Activated T-cell treated with anti-CD3 and anti-CD28 coated beads, Interleukin-2, amount 50 U/mL, for 4 hours (primary cell): ENCODE measurements around the gene TMF1. TPM values are rescaled to one million over a fixed set of nuclear protein-coding genes. Genes with fewer than 3 reads are reported as not detected.

Experiments
- ATAC-seq, 2 donors: fragments of 200-7000 bp; cut with Tn5 transposase; one replicate each; pipeline ENCODE4 v1.10.0; 2021
- DNase-seq: peaks from one replicate; pipeline ENCODE4 v3.0.0-alpha.2; 2020
- H3K27me3 Mint-ChIP-seq: one replicate; pipeline ENCODE4 v1.8.0; 2021; ENCODE audit warnings: low read depth, mixed read lengths
- H3K36me3 Mint-ChIP-seq: one replicate; pipeline ENCODE4 v1.8.0; 2022; ENCODE audit warnings: mixed read lengths; ENCODE audit not compliant: insufficient read depth
- H3K4me1 Mint-ChIP-seq: one replicate; pipeline ENCODE4 v1.8.0; 2021; ENCODE audit warnings: low read depth, mixed read lengths
- H3K4me3 Mint-ChIP-seq: one replicate; pipeline ENCODE4 v1.8.0; 2021; ENCODE audit warnings: mild to moderate bottlenecking, moderate library complexity, mixed read lengths
- H3K9me3 Mint-ChIP-seq: one replicate; pipeline ENCODE4 v1.8.0; 2021; ENCODE audit warnings: mixed read lengths
- total RNA-seq, 3 donors: library from RNA; stranded (reverse); gene quantifications; one replicate each; pipeline ENCODE4 v1.2.1, GENCODE V29; 2021

The TMF1 gene
- total RNA-seq, 3 donors from 2014 or later, result 21.0 to 27.4 (median 23.6) TPM

- Mint-ChIP-seq H3K36me3 (peaks cover 10% of the 10 kb centered on the region), H3K4me1 (peaks cover 76% of the 10 kb centered on the region)
Observed at GRCh38 chr3:69085168-69085832, 33.2 kb upstream of the TMF1 start.

GRCh38 chr3:69084326-69085167 lies 32.4 kb upstream of the TMF1 start, which contains the start of gene ARL6IP5:
Gene ARL6IP5 (plus strand): TSS chr3:69084937. CDS start chr3:69085048, 111 bp downstream.
- Mint-ChIP-seq H3K4me3 (peak within 1 kb of the TSS; percentile 92), H3K27me3 (no peaks in the 10 kb centered on the region), H3K4me1 (peaks cover 68% of the 10 kb centered on the region), H3K36me3 (peaks cover 4% of the 10 kb centered on the region), H3K9me3 (no peaks in the 10 kb centered on the region)
- ATAC-seq (peak; percentile 42 to 50), DNase-seq (peak; percentile 85)

More at GRCh38 chr3:69085168-69085832, 33.2 kb upstream of the TMF1 start:
- no peaks in the 10 kb centered on the region for H3K27me3 Mint-ChIP-seq
- ATAC-seq (no peak), DNase-seq (no peak)
- H3K9me3 Mint-ChIP-seq, result no peaks in the 10 kb centered on the region
- H3K4me3 Mint-ChIP-seq, result peak overlapping the region; percentile 92

GRCh38 chr3:69082805-69083204 lies 30.7 kb upstream of the TMF1 start:
- Mint-ChIP-seq H3K4me3 (peak overlapping the region; percentile 69), H3K27me3 (no peaks in the 10 kb centered on the region), H3K36me3 (no peaks in the 10 kb centered on the region), H3K4me1 (peaks cover 68% of the 10 kb centered on the region), H3K9me3 (no peaks in the 10 kb centered on the region)
- DNase-seq, result peak; percentile 63
- ATAC-seq, result peak; percentile 61

DNA sequence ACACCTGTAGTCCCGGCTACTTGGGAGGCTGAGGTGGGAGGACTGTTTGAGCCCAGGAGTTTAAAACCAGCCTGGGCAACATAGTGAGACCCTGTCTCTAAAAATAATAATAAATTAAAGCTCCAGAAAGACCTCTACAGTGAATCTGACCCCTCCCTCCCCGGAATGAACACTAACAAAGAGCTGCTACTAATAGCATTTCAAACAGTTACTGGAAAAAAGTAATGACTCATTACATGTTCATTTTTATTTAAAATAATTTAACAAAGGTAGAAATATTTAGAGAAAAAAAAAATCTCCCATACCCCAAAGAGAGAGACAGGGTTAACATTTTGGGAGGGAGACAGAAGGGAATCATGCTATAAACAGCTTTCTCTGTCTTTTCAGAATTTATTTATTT lies 30.2 kb upstream of the TMF1 start:
- Mint-ChIP-seq H3K36me3 (no peaks in the 10 kb centered on the region), H3K4me1 (peaks cover 68% of the 10 kb centered on the region)
- no peak for ATAC-seq

DNA sequence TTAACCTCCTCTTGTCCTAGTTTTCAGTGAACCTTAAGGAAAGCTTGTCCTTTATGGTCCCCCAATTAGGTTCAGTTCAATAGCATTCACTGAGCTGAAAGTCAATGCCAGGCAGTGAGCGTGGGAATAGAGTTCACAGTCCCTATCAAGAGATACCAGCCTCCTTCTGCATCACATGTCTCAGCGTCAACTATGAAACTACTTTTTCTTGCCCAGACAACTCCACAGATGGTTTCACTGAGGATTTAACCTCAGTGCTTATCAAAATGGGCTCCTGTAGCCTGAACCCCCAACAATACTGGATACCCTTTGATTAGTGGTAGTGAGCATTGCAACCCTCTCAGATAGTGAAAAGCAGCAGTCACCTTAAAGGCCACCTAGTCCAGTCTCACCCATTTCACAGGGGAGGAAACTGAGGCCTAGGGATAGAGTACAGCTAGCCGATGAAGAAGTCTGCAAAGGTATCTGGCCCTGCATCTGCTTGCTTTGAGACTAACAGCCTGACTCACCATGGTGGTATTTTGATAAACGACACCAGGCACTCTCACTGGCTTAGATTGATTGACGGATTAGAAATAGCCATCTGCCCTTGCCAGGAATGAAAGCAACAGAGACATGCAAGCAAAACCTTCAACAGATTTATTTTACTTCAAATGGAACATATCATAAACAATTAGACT lies 29.6 kb upstream of the TMF1 start:
- DNase-seq (no peak), ATAC-seq (no peak)
- Mint-ChIP-seq H3K4me1 (peaks cover 69% of the 10 kb centered on the region), H3K27me3 (no peaks in the 10 kb centered on the region), H3K4me3 (peak overlapping the region; percentile 38), H3K9me3 (no peaks in the 10 kb centered on the region), H3K36me3 (peaks cover 3% of the 10 kb centered on the region)

More for the DNA sequence above, 30.2 kb upstream of the TMF1 start:
- H3K4me3 Mint-ChIP-seq, result peak overlapping the region; percentile 69
- no peaks in the 10 kb centered on the region for H3K27me3 Mint-ChIP-seq
- DNase-seq, result no peak
- no peaks in the 10 kb centered on the region for H3K9me3 Mint-ChIP-seq

- peaks cover 70% of the 10 kb centered on the region for H3K4me1 Mint-ChIP-seq
- ATAC-seq, result peak; percentile 65 to 73
- peak; percentile 91 for DNase-seq
- H3K4me3 Mint-ChIP-seq, result peak within 1 kb of the TSS; percentile 81
- H3K9me3 Mint-ChIP-seq, result no peaks in the 10 kb centered on the region
- peaks cover 5% of the 10 kb centered on the region for H3K36me3 Mint-ChIP-seq
- H3K27me3 Mint-ChIP-seq, result no peaks in the 10 kb centered on the region
Observed at GRCh38 chr3:69080233-69080920, 28.2 kb upstream of the TMF1 start, which contains the start of gene UBA3. Gene UBA3 (minus strand): TSS chr3:69080365. CDS start chr3:69080353, 12 bp downstream.

GRCh38 chr3:69079269-69080159 lies 27.4 kb upstream of the TMF1 start:
- Mint-ChIP-seq H3K4me1 (peaks cover 67% of the 10 kb centered on the region), H3K27me3 (no peaks in the 10 kb centered on the region), H3K4me3 (peak overlapping the region; percentile 81), H3K36me3 (peaks cover 5% of the 10 kb centered on the region), H3K9me3 (no peaks in the 10 kb centered on the region)
- ATAC-seq, result peak; percentile 24 to 34
- DNase-seq, result no peak

DNA sequence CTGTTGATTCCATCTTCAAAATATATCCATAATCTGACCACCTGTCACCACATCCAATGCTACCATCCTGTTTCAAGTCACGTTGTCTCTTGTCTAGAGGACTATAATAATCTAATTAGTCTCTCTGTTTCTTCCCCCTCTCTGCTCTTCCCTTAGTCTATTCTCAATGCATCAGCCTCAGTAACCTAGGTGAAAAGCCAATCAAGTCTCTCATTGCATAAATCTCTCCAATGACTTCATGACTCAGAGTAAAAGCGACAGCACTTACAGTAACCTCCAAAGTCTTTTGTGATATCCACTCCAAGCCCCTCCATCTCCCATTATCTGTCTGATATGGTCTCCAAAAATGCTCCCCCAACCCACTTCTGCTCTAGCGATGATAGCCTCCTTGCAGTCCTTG lies 20.8 kb upstream of the TMF1 start:
- Mint-ChIP-seq H3K4me3 (no peak overlapping the region), H3K27me3 (no peaks in the 10 kb centered on the region), H3K36me3 (peaks cover 34% of the 10 kb centered on the region), H3K4me1 (peaks cover 34% of the 10 kb centered on the region), H3K9me3 (no peaks in the 10 kb centered on the region)
- ATAC-seq (peak; percentile 41 to 48), DNase-seq (no peak)

GRCh38 chr3:69066121-69066520 lies 14.0 kb upstream of the TMF1 start:
- DNase-seq (no peak), ATAC-seq (no peak)
- Mint-ChIP-seq H3K9me3 (no peaks in the 10 kb centered on the region), H3K4me1 (peaks cover 37% of the 10 kb centered on the region), H3K4me3 (no peak overlapping the region), H3K27me3 (no peaks in the 10 kb centered on the region), H3K36me3 (peaks cover 28% of the 10 kb centered on the region)

DNA sequence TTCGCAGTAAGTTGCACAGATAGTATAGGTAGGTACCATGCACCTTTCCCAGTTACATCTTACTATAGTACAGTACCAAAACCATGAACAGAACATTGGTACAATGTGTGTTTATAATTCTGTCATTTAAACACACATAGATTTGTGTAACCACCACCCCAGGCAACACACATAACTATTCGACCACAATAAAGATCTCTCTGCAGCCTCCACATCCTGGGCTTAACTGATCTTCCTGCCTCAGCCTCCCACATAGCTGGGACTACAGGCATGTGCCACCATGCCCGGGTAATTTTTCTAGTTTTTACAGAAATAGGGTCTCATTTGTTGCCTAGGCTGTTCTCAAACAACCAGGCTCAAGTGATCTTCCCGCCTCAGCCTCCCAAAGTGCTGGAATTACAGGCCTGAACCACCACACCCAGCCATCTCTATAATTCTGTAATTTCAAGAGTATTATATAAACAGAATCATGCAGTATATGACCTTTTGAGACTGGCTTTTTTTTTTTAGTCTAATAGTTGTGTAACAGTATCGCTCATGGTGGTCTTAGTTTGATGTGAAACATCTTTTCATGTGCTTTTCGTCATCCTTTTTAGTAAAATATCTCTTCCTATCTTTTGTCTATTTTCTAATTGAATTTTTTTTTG lies 13.3 kb upstream of the TMF1 start:
- peaks cover 32% of the 10 kb centered on the region for H3K4me1 Mint-ChIP-seq
- no peak overlapping the region for H3K4me3 Mint-ChIP-seq
- peak; percentile 46 to 66 for ATAC-seq
- DNase-seq, result no peak
- H3K9me3 Mint-ChIP-seq, result no peaks in the 10 kb centered on the region
- H3K27me3 Mint-ChIP-seq, result no peaks in the 10 kb centered on the region
- peaks cover 28% of the 10 kb centered on the region for H3K36me3 Mint-ChIP-seq

DNA sequence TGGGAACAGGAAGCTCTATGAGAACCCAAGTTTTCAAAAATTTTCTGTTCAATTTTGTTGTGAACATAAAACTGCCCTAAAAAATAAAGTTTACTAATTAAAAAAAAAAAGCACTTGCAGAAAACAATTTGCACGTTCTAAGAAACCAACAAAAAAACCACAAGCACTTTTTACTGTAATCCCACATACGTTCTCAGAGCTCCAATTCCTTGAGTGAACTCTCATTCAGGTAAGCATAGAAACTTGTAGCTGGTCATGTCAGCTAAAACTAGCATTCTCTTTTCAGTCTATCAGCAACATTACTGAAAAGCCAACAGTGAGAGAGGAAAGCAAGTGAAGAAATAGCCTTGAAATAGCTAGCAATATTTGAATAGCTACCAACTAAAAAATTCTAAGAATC lies 11.5 kb upstream of the TMF1 start:
- H3K27me3 Mint-ChIP-seq, result no peaks in the 10 kb centered on the region
- ATAC-seq (peak in 1 of 2 donors; percentile 41), DNase-seq (no peak)
- peaks cover 42% of the 10 kb centered on the region for H3K36me3 Mint-ChIP-seq
- H3K4me1 Mint-ChIP-seq, result peaks cover 46% of the 10 kb centered on the region
- H3K4me3 Mint-ChIP-seq, result no peak overlapping the region
- H3K9me3 Mint-ChIP-seq, result no peaks in the 10 kb centered on the region

DNA sequence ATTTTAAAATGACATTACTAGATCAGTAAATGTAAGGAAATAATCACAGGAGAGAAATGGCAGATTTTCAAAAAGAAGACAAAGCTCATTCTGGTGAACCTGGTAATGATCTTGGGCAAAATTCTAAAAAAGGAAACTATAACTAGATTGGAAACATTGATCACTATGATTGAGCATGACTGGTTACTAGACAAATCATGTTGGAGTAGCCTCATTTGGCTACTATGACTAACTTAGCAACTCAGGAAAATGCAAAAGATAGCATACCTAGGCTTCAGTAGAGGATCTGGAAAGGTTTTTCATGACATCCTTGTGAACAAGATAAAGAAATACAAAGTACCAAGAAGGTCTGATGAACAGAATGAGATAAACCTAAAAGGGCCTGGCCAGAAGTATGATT lies 7.6 kb upstream of the TMF1 start:
- Mint-ChIP-seq H3K36me3 (peaks cover 43% of the 10 kb centered on the region), H3K4me1 (peaks cover 39% of the 10 kb centered on the region), H3K27me3 (no peaks in the 10 kb centered on the region), H3K4me3 (no peak overlapping the region), H3K9me3 (no peaks in the 10 kb centered on the region)
- peak; percentile 55 to 56 for ATAC-seq
- DNase-seq, result no peak

GRCh38 chr3:69058947-69059224 lies 6.8 kb upstream of the TMF1 start:
- Mint-ChIP-seq H3K4me1 (peaks cover 32% of the 10 kb centered on the region), H3K36me3 (peaks cover 41% of the 10 kb centered on the region)

More at GRCh38 chr3:69058947-69059224, 6.8 kb upstream of the TMF1 start:
- ATAC-seq (no peak), DNase-seq (no peak)
- peak overlapping the region; percentile 24 for H3K4me3 Mint-ChIP-seq
- no peaks in the 10 kb centered on the region for H3K27me3 Mint-ChIP-seq
- H3K9me3 Mint-ChIP-seq, result no peaks in the 10 kb centered on the region
